GM10266 (cell line): ENCODE data around the gene NAA20.

Experiments used
- DNase-seq: peaks from one replicate; pipeline ENCODE4 v3.0.0; 2012; ENCODE audit errors: extremely low spot score
- CTCF ChIP-seq: IDR thresholded peaks from 2 replicates; pipeline ENCODE4 v1.5.1; 2012; ENCODE audit warnings: mild to moderate bottlenecking, low read depth; ENCODE audit not compliant: control insufficient read depth, insufficient read depth; ENCODE audit errors: missing control alignments

Gene NAA20

GRCh38 chr20:19971116-19971515 is 46.0 kb upstream of the NAA20 start:
- no peak for DNase-seq
- no peak for TF ChIP-seq CTCF

- no peak for TF ChIP-seq CTCF
- no peak for DNase-seq
These were observed 43.1 kb upstream of the NAA20 start for GRCh38 chr20:19973961-19974629.

DNA sequence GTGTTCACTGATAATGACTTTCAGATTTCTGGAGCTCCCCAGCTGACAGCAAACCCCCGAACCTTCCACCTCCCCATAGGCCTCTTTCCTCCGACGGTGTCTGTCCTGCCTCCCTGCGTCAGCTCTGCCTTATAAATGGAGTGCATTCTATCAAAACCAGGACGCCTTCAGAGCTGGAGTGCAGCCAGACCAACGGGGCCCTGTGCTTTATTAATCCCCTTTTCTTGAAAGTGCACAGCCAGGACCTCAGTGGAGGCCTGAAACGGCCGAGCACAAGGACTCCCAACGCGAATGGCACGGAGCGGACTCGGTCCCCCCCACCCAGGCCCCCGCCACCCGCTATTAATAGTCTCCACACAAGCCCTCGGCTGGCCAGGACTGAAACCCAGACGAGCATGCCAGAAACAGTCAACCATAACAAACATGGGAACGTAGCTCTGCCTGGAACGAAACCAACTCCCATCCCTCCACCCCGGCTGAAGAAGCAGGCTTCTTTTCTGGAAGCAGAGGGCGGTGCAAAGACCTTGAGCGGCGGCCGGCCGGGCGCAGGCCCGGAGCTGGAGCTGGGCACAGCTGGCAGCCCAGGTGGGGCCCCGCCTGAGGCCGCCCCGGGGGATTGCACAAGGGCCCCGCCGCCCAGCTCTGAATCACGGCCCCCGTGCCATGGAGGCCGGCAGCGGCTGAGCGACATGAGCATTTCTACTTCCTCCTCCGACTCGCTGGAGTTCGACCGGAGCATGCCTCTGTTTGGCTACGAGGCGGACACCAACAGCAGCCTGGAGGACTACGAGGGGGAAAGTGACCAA is 42.3 kb upstream of the NAA20 start:
- TF ChIP-seq CTCF: no peak
- no peak for DNase-seq

- no peak for DNase-seq
- no peak for TF ChIP-seq CTCF
These were observed 41.7 kb upstream of the NAA20 start for GRCh38 chr20:19975436-19975799.

- DNase-seq: no peak
- TF ChIP-seq CTCF: no peak
These were observed 41.3 kb upstream of the NAA20 start for GRCh38 chr20:19975901-19976300.

- no peak for TF ChIP-seq CTCF
- DNase-seq: no peak
These were observed 40.4 kb upstream of the NAA20 start for GRCh38 chr20:19976595-19977372.
